ENCODE results near the gene RAD23A.

Gene RAD23A

DNA sequence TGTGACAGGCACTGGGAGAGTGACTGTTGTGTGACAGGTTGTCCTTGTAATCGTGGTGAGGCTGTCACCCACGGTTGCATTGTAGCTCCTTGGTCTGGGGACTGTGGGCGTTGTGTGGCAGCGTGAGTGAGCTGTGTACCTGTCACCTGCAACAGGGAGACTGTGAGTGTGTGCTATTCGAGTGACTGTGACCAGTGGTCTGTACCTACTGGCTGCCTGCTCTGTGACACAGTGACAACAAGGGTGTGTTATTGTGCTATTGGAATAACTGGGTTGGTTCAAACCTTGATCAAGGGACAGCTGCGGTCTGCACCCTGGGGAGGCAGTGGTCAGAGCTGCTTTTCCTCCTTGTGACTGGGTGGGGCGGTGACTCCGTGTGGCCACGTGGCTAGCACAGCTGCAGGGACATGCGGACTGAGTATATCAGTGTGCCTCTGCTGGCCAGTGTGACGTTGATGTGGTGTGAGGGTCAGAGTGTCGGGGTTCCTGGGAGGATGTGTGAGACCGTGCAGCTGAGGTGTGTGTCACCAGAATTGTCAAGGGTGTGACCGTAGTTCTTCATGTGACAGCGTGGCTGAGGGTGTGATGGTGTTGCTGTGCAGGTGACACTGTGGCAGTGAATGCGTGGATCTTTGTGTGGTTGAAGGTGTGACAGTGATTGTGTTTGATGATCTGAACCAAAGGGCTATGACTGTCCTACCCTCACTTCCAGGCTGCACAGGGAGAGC, 39.6 kb downstream of the RAD23A start:
- Histone ChIP-seq H3K79me2 (ENCODE audit: control insufficient read depth, insufficient read depth, low read length, unreplicated experiment) (no peaks in the 10 kb centered on the region), H3K4me3 (ENCODE audit: low read depth, low read length) (no peak overlapping the region), H3K27me3 (ENCODE audit: insufficient read depth, low read length) (no peaks in the 10 kb centered on the region), H3K27ac (ENCODE audit: low read depth, low read length) (no peak overlapping the region), H3K4me1 (ENCODE audit: control insufficient read depth, insufficient read depth, low read length, unreplicated experiment) (no peaks in the 10 kb centered on the region), H2AFZ (ENCODE audit: low read length, unreplicated experiment) (no peak overlapping the region), H3K36me3 (ENCODE audit: insufficient read depth, low read length) (no peaks in the 10 kb centered on the region)

DNA sequence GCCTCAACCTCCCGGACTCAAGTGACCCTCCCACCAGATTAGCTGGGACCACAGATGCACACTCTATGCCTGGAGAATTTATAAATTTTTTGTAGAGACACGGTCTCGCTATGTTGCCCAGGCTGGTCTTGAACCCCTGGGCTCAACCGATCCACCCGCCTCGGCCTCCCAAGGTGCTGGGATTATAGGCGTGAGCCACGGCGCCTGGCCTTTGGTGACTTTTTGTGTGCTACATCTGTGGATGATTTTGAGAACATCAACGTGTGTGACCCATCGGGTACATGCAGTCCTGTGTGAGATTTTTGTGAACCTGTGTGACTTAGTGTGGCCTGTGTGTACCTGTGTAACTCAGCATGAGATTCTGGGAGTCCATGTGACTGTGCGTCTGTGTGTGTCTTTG, 41.1 kb downstream of the RAD23A start:
- Histone ChIP-seq H2AFZ (ENCODE audit: low read length, unreplicated experiment) (no peak overlapping the region), H3K27me3 (ENCODE audit: insufficient read depth, low read length) (no peaks in the 10 kb centered on the region), H3K27ac (ENCODE audit: low read depth, low read length) (no peak overlapping the region), H3K36me3 (ENCODE audit: insufficient read depth, low read length) (no peaks in the 10 kb centered on the region), H3K79me2 (ENCODE audit: control insufficient read depth, insufficient read depth, low read length, unreplicated experiment) (no peaks in the 10 kb centered on the region), H3K4me3 (ENCODE audit: low read depth, low read length) (no peak overlapping the region), H3K4me1 (ENCODE audit: control insufficient read depth, insufficient read depth, low read length, unreplicated experiment) (no peaks in the 10 kb centered on the region)

- H3K36me3 ChIP-seq (ENCODE audit: insufficient read depth, low read length) = no peaks in the 10 kb centered on the region
- H2AFZ ChIP-seq (ENCODE audit: low read length, unreplicated experiment) = no peak overlapping the region
- H3K79me2 ChIP-seq (ENCODE audit: control insufficient read depth, insufficient read depth, low read length, unreplicated experiment) = no peaks in the 10 kb centered on the region
- no peak overlapping the region for H3K27ac ChIP-seq (ENCODE audit: low read depth, low read length)
- H3K27me3 ChIP-seq (ENCODE audit: insufficient read depth, low read length) = no peaks in the 10 kb centered on the region
- no peaks in the 10 kb centered on the region for H3K4me1 ChIP-seq (ENCODE audit: control insufficient read depth, insufficient read depth, low read length, unreplicated experiment)
- no peak overlapping the region for H3K4me3 ChIP-seq (ENCODE audit: low read depth, low read length)
Measured at GRCh38 chr19:12987190-12987589, 41.5 kb downstream of the RAD23A start.

- no peak overlapping the region for H2AFZ ChIP-seq (ENCODE audit: low read length, unreplicated experiment)
- no peak overlapping the region for H3K27ac ChIP-seq (ENCODE audit: low read depth, low read length)
- no peak overlapping the region for H3K4me3 ChIP-seq (ENCODE audit: low read depth, low read length)
- H3K4me1 ChIP-seq (ENCODE audit: control insufficient read depth, insufficient read depth, low read length, unreplicated experiment) = no peaks in the 10 kb centered on the region
- H3K27me3 ChIP-seq (ENCODE audit: insufficient read depth, low read length) = no peaks in the 10 kb centered on the region
- no peaks in the 10 kb centered on the region for H3K79me2 ChIP-seq (ENCODE audit: control insufficient read depth, insufficient read depth, low read length, unreplicated experiment)
- H3K36me3 ChIP-seq (ENCODE audit: insufficient read depth, low read length) = no peaks in the 10 kb centered on the region
Measured at GRCh38 chr19:12987781-12988180, 42.1 kb downstream of the RAD23A start.

DNA sequence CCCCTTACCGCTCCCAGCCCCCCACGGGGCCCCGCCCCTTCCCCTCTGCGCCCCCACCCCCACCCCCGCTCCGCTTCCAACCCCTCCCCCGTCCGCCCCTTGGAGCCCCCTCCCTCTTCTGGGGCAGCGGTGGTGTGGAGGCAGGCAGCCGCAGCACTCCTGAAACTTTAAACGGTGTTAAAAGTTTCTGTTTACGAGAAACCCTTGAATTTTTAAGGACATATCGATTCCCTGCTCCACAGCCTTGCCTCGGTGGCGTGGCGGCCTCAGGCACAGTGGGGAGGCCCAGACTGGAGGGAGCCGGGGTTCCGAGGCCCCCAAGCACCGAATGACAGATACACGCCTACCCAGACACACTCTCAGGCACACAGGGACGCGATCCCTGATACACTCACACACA, 44.8 kb downstream of the RAD23A start:
- Histone ChIP-seq H3K4me1 (ENCODE audit: control insufficient read depth, insufficient read depth, low read length, unreplicated experiment) (no peaks in the 10 kb centered on the region), H3K27ac (ENCODE audit: low read depth, low read length) (no peak overlapping the region), H2AFZ (ENCODE audit: low read length, unreplicated experiment) (no peak overlapping the region), H3K79me2 (ENCODE audit: control insufficient read depth, insufficient read depth, low read length, unreplicated experiment) (no peaks in the 10 kb centered on the region), H3K27me3 (ENCODE audit: insufficient read depth, low read length) (no peaks in the 10 kb centered on the region), H3K4me3 (ENCODE audit: low read depth, low read length) (no peak overlapping the region), H3K36me3 (ENCODE audit: insufficient read depth, low read length) (no peaks in the 10 kb centered on the region)

DNA sequence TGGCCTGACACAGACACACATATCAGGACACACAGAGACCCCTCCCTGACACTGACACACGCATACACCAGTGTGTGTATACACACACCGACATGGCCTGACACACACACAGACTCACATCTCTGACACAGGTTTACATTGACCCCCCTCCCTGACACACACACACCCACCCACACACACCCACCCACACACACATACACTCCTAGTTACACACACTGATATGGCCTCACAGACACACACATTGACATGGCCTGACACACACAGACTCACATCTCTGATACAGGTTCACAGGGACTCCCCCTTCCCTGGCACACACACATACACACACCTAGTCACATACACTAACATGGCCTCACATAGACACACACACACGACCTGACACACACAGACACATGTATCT, 45.2 kb downstream of the RAD23A start:
- Histone ChIP-seq H3K4me3 (ENCODE audit: low read depth, low read length) (no peak overlapping the region), H3K27me3 (ENCODE audit: insufficient read depth, low read length) (no peaks in the 10 kb centered on the region), H3K27ac (ENCODE audit: low read depth, low read length) (no peak overlapping the region), H3K79me2 (ENCODE audit: control insufficient read depth, insufficient read depth, low read length, unreplicated experiment) (peaks cover 2% of the 10 kb centered on the region), H2AFZ (ENCODE audit: low read length, unreplicated experiment) (no peak overlapping the region), H3K36me3 (ENCODE audit: insufficient read depth, low read length) (no peaks in the 10 kb centered on the region), H3K4me1 (ENCODE audit: control insufficient read depth, insufficient read depth, low read length, unreplicated experiment) (no peaks in the 10 kb centered on the region)

GRCh38 chr19:12991296-12991695, 45.6 kb downstream of the RAD23A start:
- no peak overlapping the region for H2AFZ ChIP-seq (ENCODE audit: low read length, unreplicated experiment)
- no peaks in the 10 kb centered on the region for H3K36me3 ChIP-seq (ENCODE audit: insufficient read depth, low read length)
- no peaks in the 10 kb centered on the region for H3K27me3 ChIP-seq (ENCODE audit: insufficient read depth, low read length)
- H3K27ac ChIP-seq (ENCODE audit: low read depth, low read length) = no peak overlapping the region
- peaks cover 6% of the 10 kb centered on the region for H3K79me2 ChIP-seq (ENCODE audit: control insufficient read depth, insufficient read depth, low read length, unreplicated experiment)
- H3K4me1 ChIP-seq (ENCODE audit: control insufficient read depth, insufficient read depth, low read length, unreplicated experiment) = no peaks in the 10 kb centered on the region
- H3K4me3 ChIP-seq (ENCODE audit: low read depth, low read length) = no peak overlapping the region

DNA sequence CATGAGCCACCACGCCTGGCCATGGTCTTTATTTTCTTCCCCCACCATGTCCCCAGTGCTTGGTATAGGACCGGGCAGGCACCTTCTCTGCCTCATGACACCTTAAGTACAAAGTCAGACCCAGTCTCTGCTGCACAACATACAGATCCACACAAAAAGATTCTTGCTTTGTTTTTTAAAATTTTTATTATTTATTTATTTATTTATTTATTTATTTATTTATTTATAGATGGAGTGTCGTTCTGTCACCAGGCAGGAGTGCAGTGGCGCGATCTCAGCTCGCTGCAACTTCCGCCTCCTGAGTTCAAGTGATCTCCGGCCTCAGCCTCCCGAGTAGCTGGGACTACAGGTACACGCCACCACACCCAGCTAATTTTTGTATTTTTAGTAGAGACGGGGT, 47.1 kb downstream of the RAD23A start:
- Histone ChIP-seq H3K27me3 (ENCODE audit: insufficient read depth, low read length) (no peaks in the 10 kb centered on the region), H3K27ac (ENCODE audit: low read depth, low read length) (no peak overlapping the region), H2AFZ (ENCODE audit: low read length, unreplicated experiment) (no peak overlapping the region), H3K36me3 (ENCODE audit: insufficient read depth, low read length) (no peaks in the 10 kb centered on the region), H3K4me1 (ENCODE audit: control insufficient read depth, insufficient read depth, low read length, unreplicated experiment) (peaks cover 3% of the 10 kb centered on the region), H3K4me3 (ENCODE audit: low read depth, low read length) (no peak overlapping the region), H3K79me2 (ENCODE audit: control insufficient read depth, insufficient read depth, low read length, unreplicated experiment) (peaks cover 20% of the 10 kb centered on the region)

DNA sequence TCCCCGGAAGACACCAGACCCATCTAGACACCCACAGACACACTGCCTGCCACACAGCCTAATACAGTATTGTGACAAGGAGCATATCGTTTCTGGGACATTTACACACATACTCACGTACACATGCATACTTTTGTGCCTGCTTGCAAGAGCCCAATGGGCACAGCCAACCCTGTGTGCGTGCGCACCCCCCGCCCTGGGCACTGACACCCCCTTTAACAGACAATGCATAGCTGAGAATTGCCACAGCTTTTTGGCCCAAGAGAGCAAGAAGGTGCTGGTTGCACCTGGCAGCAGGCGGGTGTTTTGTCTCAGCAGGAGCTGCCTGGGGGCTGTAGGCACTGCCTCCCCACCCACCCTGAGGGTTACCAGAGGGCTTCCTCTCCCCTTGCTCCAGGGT, 47.9 kb downstream of the RAD23A start:
- no peak overlapping the region for H2AFZ ChIP-seq (ENCODE audit: low read length, unreplicated experiment)
- H3K36me3 ChIP-seq (ENCODE audit: insufficient read depth, low read length) = no peaks in the 10 kb centered on the region
- no peak overlapping the region for H3K4me3 ChIP-seq (ENCODE audit: low read depth, low read length)
- no peaks in the 10 kb centered on the region for H3K27me3 ChIP-seq (ENCODE audit: insufficient read depth, low read length)
- H3K27ac ChIP-seq (ENCODE audit: low read depth, low read length) = no peak overlapping the region
- peaks cover 28% of the 10 kb centered on the region for H3K79me2 ChIP-seq (ENCODE audit: control insufficient read depth, insufficient read depth, low read length, unreplicated experiment)
- peaks cover 3% of the 10 kb centered on the region for H3K4me1 ChIP-seq (ENCODE audit: control insufficient read depth, insufficient read depth, low read length, unreplicated experiment)

GRCh38 chr19:12994701-12995595, 49.3 kb downstream of the RAD23A start, which contains the start of gene NFIX:
TSS of gene NFIX (plus strand) at chr19:12995475. CDS start at chr19:12995838, 363 bp downstream.
- no peaks in the 10 kb centered on the region for H3K36me3 ChIP-seq (ENCODE audit: insufficient read depth, low read length)
- H3K27ac ChIP-seq (ENCODE audit: low read depth, low read length) = peak within 1 kb of the TSS; percentile 47; the same call in 1 of the 2 replicates
- H3K79me2 ChIP-seq (ENCODE audit: control insufficient read depth, insufficient read depth, low read length, unreplicated experiment) = peaks cover 39% of the 10 kb centered on the region
- H3K4me1 ChIP-seq (ENCODE audit: control insufficient read depth, insufficient read depth, low read length, unreplicated experiment) = peaks cover 3% of the 10 kb centered on the region
- peak within 1 kb of the TSS; percentile 95 for H3K4me3 ChIP-seq (ENCODE audit: low read depth, low read length)
- peak within 1 kb of the TSS; percentile 75 for H2AFZ ChIP-seq (ENCODE audit: low read length, unreplicated experiment)
- no peaks in the 10 kb centered on the region for H3K27me3 ChIP-seq (ENCODE audit: insufficient read depth, low read length)

All from ACC112 (cell line).